ENCODE measurements around the gene FAM53B. TPM values are rescaled to one million over a fixed set of nuclear protein-coding genes. Genes with fewer than 3 reads are reported as not detected.

The FAM53B gene
- total and polyA plus RNA-seq, 4 donors, result 21.8 to 31.2 (median 29.7) TPM

GRCh38 chr10:124699471-124700292, 44.5 kb downstream of the FAM53B start:
- 92% methylated on average over 18 of the region's 18 CpGs for WGBS (ENCODE audit: insufficient coverage)

GRCh38 chr10:124698545-124699469, 45.4 kb downstream of the FAM53B start:
- Histone ChIP-seq H3K4me3 (ENCODE audit: low read depth, low read length) (no peak overlapping the region), H3K27ac (ENCODE audit: low read depth, low read length) (peak overlapping the region; percentile 33), H3K9me3 (ENCODE audit: control insufficient read depth, insufficient read depth, low read length) (no peaks in the 10 kb centered on the region), H3K27me3 (ENCODE audit: control insufficient read depth, insufficient read depth, low read length) (no peaks in the 10 kb centered on the region), H3K4me1 (ENCODE audit: control insufficient read depth, insufficient read depth, low read length) (peaks cover 86% of the 10 kb centered on the region), H3K36me3 (ENCODE audit: control insufficient read depth, insufficient read depth, low read length) (peaks cover 82% of the 10 kb centered on the region)
- WGBS (ENCODE audit: insufficient coverage), result 85% methylated on average over 18 of the region's 18 CpGs
- DNase-seq (ENCODE audit: low read depth in 4 of 6, low spot score in 6 of 6), result no peak

More at GRCh38 chr10:124699471-124700292, 44.5 kb downstream of the FAM53B start:
- Histone ChIP-seq H3K4me1 (ENCODE audit: control insufficient read depth, insufficient read depth, low read length) (peaks cover 86% of the 10 kb centered on the region), H3K27me3 (ENCODE audit: control insufficient read depth, insufficient read depth, low read length) (no peaks in the 10 kb centered on the region), H3K4me3 (ENCODE audit: low read depth, low read length) (no peak overlapping the region), H3K27ac (ENCODE audit: low read depth, low read length) (peak overlapping the region; percentile 90), H3K9me3 (ENCODE audit: control insufficient read depth, insufficient read depth, low read length) (no peaks in the 10 kb centered on the region), H3K36me3 (ENCODE audit: control insufficient read depth, insufficient read depth, low read length) (peaks cover 82% of the 10 kb centered on the region)
- DNase-seq (ENCODE audit: low read depth in 4 of 6, low spot score in 6 of 6), result no peak

GRCh38 chr10:124697837-124698544, 46.2 kb downstream of the FAM53B start:
- 82% methylated on average over 13 of the region's 13 CpGs for WGBS (ENCODE audit: insufficient coverage)
- Histone ChIP-seq H3K27ac (ENCODE audit: low read depth, low read length) (peak overlapping the region; percentile 33), H3K27me3 (ENCODE audit: control insufficient read depth, insufficient read depth, low read length) (no peaks in the 10 kb centered on the region), H3K36me3 (ENCODE audit: control insufficient read depth, insufficient read depth, low read length) (peaks cover 76% of the 10 kb centered on the region), H3K9me3 (ENCODE audit: control insufficient read depth, insufficient read depth, low read length) (no peaks in the 10 kb centered on the region), H3K4me1 (ENCODE audit: control insufficient read depth, insufficient read depth, low read length) (peaks cover 80% of the 10 kb centered on the region), H3K4me3 (ENCODE audit: low read depth, low read length) (no peak overlapping the region)
- peak in 1 of 6 donors; percentile 77 for DNase-seq (ENCODE audit: low read depth in 4 of 6, low spot score in 6 of 6)

GRCh38 chr10:124697443-124697836, 46.7 kb downstream of the FAM53B start:
- Histone ChIP-seq H3K27ac (ENCODE audit: low read depth, low read length) (peak overlapping the region; percentile 79), H3K9me3 (ENCODE audit: control insufficient read depth, insufficient read depth, low read length) (no peaks in the 10 kb centered on the region), H3K27me3 (ENCODE audit: control insufficient read depth, insufficient read depth, low read length) (no peaks in the 10 kb centered on the region), H3K4me1 (ENCODE audit: control insufficient read depth, insufficient read depth, low read length) (peaks cover 78% of the 10 kb centered on the region), H3K4me3 (ENCODE audit: low read depth, low read length) (no peak overlapping the region), H3K36me3 (ENCODE audit: control insufficient read depth, insufficient read depth, low read length) (peaks cover 73% of the 10 kb centered on the region)
- WGBS (ENCODE audit: insufficient coverage), result 96% methylated on average over 7 of the region's 8 CpGs
- no peak for DNase-seq (ENCODE audit: low read depth in 4 of 6, low spot score in 6 of 6)

GRCh38 chr10:124696446-124697392, 47.5 kb downstream of the FAM53B start:
- Histone ChIP-seq H3K4me1 (ENCODE audit: control insufficient read depth, insufficient read depth, low read length) (peaks cover 76% of the 10 kb centered on the region), H3K27ac (ENCODE audit: low read depth, low read length) (peak overlapping the region; percentile 79), H3K4me3 (ENCODE audit: low read depth, low read length) (no peak overlapping the region), H3K9me3 (ENCODE audit: control insufficient read depth, insufficient read depth, low read length) (no peaks in the 10 kb centered on the region), H3K27me3 (ENCODE audit: control insufficient read depth, insufficient read depth, low read length) (no peaks in the 10 kb centered on the region), H3K36me3 (ENCODE audit: control insufficient read depth, insufficient read depth, low read length) (peaks cover 71% of the 10 kb centered on the region)
- no peak for DNase-seq (ENCODE audit: low read depth in 4 of 6, low spot score in 6 of 6)
- whole genome bisulfite sequencing (ENCODE audit: insufficient coverage), result 91% methylated on average over 14 of the region's 19 CpGs

- Histone ChIP-seq H3K9me3 (ENCODE audit: control insufficient read depth, insufficient read depth, low read length) (no peaks in the 10 kb centered on the region), H3K4me3 (ENCODE audit: low read depth, low read length) (no peak overlapping the region), H3K4me1 (ENCODE audit: control insufficient read depth, insufficient read depth, low read length) (peaks cover 64% of the 10 kb centered on the region), H3K27me3 (ENCODE audit: control insufficient read depth, insufficient read depth, low read length) (no peaks in the 10 kb centered on the region), H3K27ac (ENCODE audit: low read depth, low read length) (no peak overlapping the region), H3K36me3 (ENCODE audit: control insufficient read depth, insufficient read depth, low read length) (peaks cover 59% of the 10 kb centered on the region)
- 100% methylated on average over 2 of the region's 3 CpGs for WGBS (ENCODE audit: insufficient coverage)
- no peak for DNase-seq (ENCODE audit: low read depth in 4 of 6, low spot score in 6 of 6)
Observed at GRCh38 chr10:124695259-124695658, 48.9 kb downstream of the FAM53B start.

- H3K27ac ChIP-seq (ENCODE audit: low read depth, low read length), result no peak overlapping the region
- WGBS (ENCODE audit: insufficient coverage), result 93% methylated on average over 11 of the region's 14 CpGs
- no peak overlapping the region for H3K4me3 ChIP-seq (ENCODE audit: low read depth, low read length)
- DNase-seq (ENCODE audit: low read depth in 4 of 6, low spot score in 6 of 6), result no peak
- H3K4me1 ChIP-seq (ENCODE audit: control insufficient read depth, insufficient read depth, low read length), result peaks cover 58% of the 10 kb centered on the region
- no peaks in the 10 kb centered on the region for H3K9me3 ChIP-seq (ENCODE audit: control insufficient read depth, insufficient read depth, low read length)
- no peaks in the 10 kb centered on the region for H3K27me3 ChIP-seq (ENCODE audit: control insufficient read depth, insufficient read depth, low read length)
- peaks cover 55% of the 10 kb centered on the region for H3K36me3 ChIP-seq (ENCODE audit: control insufficient read depth, insufficient read depth, low read length)
Observed at GRCh38 chr10:124694481-124695220, 49.5 kb downstream of the FAM53B start.

- H3K4me1 ChIP-seq (ENCODE audit: control insufficient read depth, insufficient read depth, low read length), result peaks cover 51% of the 10 kb centered on the region
- no peak overlapping the region for H3K4me3 ChIP-seq (ENCODE audit: low read depth, low read length)
- peaks cover 52% of the 10 kb centered on the region for H3K36me3 ChIP-seq (ENCODE audit: control insufficient read depth, insufficient read depth, low read length)
- 42% methylated on average over 8 of the region's 10 CpGs for WGBS (ENCODE audit: insufficient coverage)
- DNase-seq (ENCODE audit: low read depth in 4 of 6, low spot score in 6 of 6), result peak in 1 of 6 donors; percentile 40
- H3K27me3 ChIP-seq (ENCODE audit: control insufficient read depth, insufficient read depth, low read length), result no peaks in the 10 kb centered on the region
- no peak overlapping the region for H3K27ac ChIP-seq (ENCODE audit: low read depth, low read length)
- H3K9me3 ChIP-seq (ENCODE audit: control insufficient read depth, insufficient read depth, low read length), result no peaks in the 10 kb centered on the region
Observed at GRCh38 chr10:124693801-124694416, 50.3 kb downstream of the FAM53B start.
